Right lung (tissue), 10 donors: ENCODE measurements around the gene ZNF609. TPM values are rescaled to one million over a fixed set of nuclear protein-coding genes. Genes with fewer than 3 reads are reported as not detected.

Experiments used
- DNase-seq, 2 donors: peaks; one replicate each; pipeline ENCODE4 v3.0.0-alpha.2; 2013
- long read RNA-seq, 8 donors: transcript quantifications; one replicate each; lab custom pipeline, GENCODE V29; 2026
- polyA plus RNA-seq, 5 donors: library from polyadenylated mRNA; unstranded; fragments of 120-200 nt; gene quantifications; one replicate each; pipeline versions ENCODE4 v1.2.1 to v1.2.3, GENCODE V29; 2013; ENCODE audit warnings: inconsistent platforms in 1 of 5, low replicate concordance in 1 of 5; ENCODE audit not compliant: insufficient read length in 5 of 5, insufficient read depth in 1 of 5

Gene ZNF609, protein sequence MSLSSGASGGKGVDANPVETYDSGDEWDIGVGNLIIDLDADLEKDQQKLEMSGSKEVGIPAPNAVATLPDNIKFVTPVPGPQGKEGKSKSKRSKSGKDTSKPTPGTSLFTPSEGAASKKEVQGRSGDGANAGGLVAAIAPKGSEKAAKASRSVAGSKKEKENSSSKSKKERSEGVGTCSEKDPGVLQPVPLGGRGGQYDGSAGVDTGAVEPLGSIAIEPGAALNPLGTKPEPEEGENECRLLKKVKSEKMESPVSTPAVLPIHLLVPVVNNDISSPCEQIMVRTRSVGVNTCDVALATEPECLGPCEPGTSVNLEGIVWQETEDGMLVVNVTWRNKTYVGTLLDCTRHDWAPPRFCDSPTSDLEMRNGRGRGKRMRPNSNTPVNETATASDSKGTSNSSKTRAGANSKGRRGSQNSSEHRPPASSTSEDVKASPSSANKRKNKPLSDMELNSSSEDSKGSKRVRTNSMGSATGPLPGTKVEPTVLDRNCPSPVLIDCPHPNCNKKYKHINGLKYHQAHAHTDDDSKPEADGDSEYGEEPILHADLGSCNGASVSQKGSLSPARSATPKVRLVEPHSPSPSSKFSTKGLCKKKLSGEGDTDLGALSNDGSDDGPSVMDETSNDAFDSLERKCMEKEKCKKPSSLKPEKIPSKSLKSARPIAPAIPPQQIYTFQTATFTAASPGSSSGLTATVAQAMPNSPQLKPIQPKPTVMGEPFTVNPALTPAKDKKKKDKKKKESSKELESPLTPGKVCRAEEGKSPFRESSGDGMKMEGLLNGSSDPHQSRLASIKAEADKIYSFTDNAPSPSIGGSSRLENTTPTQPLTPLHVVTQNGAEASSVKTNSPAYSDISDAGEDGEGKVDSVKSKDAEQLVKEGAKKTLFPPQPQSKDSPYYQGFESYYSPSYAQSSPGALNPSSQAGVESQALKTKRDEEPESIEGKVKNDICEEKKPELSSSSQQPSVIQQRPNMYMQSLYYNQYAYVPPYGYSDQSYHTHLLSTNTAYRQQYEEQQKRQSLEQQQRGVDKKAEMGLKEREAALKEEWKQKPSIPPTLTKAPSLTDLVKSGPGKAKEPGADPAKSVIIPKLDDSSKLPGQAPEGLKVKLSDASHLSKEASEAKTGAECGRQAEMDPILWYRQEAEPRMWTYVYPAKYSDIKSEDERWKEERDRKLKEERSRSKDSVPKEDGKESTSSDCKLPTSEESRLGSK (N-terminal part only)
- 10 to 100 TPM; 29.8 to 37.7 (median 36.1) TPM for polyA plus RNA-seq
- long read RNA-seq, donor 1, partial matches to known transcripts = 29 of 40 reads
- long read RNA-seq, donor 1, other reads (novel, unspliced or antisense) = 8 of 40 reads
- long read RNA-seq, donor 2 = 0 reads
- long read RNA-seq, donor 3, partial matches to known transcripts = 54 of 146 reads
- long read RNA-seq, donor 3, other reads (novel, unspliced or antisense) = 90 of 146 reads
- long read RNA-seq, donor 4, partial matches to known transcripts = 0 of 3 reads
- long read RNA-seq, donor 4, other reads (novel, unspliced or antisense) = 0 of 3 reads
- long read RNA-seq, donor 5, partial matches to known transcripts = 21 of 29 reads
- long read RNA-seq, donor 5, other reads (novel, unspliced or antisense) = 6 of 29 reads
- long read RNA-seq, donor 6, partial matches to known transcripts = 11 of 20 reads
- long read RNA-seq, donor 6, other reads (novel, unspliced or antisense) = 7 of 20 reads
- long read RNA-seq, donor 7, partial matches to known transcripts = 37 of 39 reads
- long read RNA-seq, donor 7, other reads (novel, unspliced or antisense) = 0 of 39 reads
- long read RNA-seq, donor 8, partial matches to known transcripts = 8 of 8 reads
- long read RNA-seq, donor 8, other reads (novel, unspliced or antisense) = 0 of 8 reads

- peak; percentile 90 to 91 for DNase-seq
Observed at GRCh38 chr15:64460206-64460723, at the start of gene ZNF609. TSS of gene ZNF609 (plus strand) at chr15:64460578. CDS start at chr15:64499420, 38,842 bp downstream.

DNA sequence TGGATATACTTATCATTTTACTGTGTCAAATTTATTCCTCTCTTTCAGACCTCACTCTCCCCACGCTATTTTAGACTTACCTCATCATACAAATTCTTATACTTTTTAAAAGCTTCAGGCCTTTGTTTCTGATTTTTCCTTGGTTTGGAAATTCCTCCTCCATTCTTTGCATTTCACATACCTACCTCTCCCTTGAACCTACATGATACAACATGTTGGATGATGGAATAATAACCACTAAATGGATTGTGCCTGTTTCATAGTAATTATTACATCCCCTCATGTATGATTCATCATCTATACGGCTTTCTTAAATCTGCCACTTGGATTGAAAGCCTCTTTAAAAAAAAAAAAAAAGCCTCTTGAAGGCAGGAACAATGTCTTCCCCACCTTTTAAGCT, 48.2 kb upstream of the ZNF609 start:
- no peak for DNase-seq

DNA sequence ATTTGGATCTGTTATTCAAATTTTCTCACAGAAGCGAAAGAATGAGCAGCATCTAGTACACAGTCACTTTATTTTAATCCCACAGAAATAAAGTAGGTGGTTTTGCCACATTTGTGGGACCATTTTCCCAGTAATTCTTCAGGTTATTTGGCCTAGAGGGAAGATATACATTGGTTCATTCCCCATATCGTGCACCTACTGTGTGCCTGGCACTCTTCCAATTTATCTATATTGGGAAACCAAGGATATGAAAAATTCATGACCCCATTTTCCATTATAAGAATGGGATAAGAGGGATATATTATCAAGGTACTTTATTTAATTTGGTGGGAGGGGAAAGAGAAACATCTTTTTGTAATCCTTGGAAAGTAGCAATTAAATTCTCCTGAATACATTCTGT, 37.7 kb upstream of the ZNF609 start:
- DNase-seq = no peak

DNA sequence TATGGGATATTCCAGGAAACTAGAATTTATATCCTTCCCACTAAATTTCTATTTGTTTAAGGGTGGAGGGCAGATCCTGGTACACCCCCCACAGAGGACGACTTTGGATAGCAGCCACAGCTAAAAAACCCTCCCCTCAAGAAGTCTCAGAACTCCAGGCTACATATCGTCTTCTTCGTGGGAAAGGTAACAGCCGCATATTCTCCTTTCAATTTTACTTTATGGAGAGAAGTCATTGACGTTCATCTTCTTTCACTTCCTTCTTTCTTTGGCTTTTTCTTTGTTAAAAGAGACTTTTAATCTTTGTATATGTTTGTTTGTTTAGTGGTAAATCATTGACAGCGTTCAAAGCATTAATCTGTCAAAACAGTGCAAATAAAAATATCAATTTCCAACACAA, 36.4 kb upstream of the ZNF609 start:
- DNase-seq = no peak

DNA sequence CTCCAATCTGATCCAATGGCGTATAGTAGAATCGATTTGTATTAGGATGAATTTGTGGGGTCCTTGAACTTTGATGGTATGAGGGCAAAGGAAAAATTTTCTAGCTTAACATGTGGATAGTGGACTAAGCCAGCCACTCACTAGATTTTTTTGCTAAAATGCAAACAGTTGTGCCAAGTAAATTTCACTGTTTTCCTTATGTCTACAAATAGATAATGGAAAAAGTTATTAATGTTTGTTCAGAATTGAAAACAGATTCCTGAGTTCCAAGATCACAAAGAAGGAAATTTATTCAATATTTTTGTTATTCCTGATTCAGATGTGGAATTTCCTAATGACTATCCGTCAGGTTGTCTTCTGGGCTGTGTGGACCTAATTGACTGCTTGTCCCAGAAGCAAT, 35.2 kb upstream of the ZNF609 start:
- no peak for DNase-seq

GRCh38 chr15:64426845-64427465, 33.4 kb upstream of the ZNF609 start:
- DNase-seq = peak; percentile 29 to 32

GRCh38 chr15:64429448-64429847, 30.9 kb upstream of the ZNF609 start:
- DNase-seq = no peak

DNA sequence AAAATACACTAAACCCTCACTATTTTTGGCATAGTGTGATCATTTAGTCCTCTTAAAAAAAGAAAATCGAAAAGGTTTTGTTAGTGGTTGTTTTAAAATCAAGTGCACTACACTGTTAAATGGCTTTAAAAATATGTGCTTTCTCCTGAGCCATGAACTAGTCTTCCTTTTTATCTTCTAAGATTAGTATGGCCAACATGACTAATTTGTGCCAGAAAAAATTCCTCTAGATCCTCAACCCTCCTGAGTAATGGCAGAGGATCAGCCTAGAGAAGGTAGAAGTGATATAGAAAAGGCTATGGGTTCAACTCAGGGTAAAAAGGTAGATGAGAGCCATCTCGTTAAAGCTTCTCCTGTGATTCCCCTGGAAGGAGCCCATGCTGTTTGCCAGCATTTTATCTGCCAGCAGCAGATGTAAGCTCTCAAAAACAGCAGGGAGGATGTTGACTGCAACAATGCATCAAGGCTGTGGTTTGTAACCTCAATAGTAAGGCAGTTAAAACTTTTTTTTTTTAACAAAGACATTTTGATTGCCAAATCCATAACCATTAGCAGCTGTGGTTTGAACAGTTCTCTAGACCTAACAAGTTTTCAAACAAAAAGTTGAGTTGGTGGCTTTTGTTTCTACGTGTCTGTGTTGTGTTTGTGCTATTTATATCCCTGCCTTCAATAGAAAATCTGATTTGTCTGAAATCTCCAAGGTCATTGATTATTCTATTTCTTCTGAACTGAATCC, 30.2 kb upstream of the ZNF609 start:
- DNase-seq = peak; percentile 84 to 87

DNA sequence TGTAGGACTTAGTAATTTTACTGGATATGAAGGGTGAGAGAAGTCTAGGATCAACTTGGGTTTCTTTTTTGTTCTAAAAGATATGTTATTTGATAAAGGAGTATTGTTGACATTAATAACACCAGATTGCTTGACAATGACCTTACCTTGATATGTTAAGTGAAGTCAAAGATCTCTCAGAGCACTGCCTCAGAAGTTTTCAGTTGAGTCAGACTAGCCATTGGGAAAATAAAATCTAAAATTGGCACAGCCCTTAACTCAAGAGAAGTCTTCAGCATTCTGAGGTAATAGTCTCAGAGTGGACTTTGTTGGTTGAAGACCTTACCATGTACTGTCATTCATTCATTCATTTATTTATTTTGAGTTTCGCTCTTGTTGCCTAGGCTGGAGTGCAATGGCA, 22.4 kb upstream of the ZNF609 start:
- no peak for DNase-seq

- DNase-seq = no peak
Observed at GRCh38 chr15:64438653-64439447, 21.5 kb upstream of the ZNF609 start.

DNA sequence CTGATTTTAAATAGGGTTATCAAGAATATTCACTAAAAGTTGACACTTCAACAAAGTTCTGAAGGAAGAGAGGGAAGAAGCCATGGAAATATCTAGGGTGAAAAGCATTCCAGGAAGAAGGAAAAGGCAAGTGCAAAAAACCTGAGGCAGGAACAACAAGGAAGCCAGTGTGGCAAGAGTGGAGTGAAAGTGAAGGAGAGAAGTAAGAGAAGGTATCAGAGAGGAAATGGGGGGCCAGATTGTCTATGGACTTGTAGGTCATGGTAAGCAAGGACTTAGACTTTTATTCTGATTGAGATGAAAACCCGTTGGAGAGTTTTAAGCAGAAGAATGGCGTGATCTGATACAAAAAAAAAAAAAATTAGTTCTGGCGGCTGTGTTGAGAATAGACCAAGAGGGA, 18.5 kb upstream of the ZNF609 start:
- DNase-seq = no peak

DNA sequence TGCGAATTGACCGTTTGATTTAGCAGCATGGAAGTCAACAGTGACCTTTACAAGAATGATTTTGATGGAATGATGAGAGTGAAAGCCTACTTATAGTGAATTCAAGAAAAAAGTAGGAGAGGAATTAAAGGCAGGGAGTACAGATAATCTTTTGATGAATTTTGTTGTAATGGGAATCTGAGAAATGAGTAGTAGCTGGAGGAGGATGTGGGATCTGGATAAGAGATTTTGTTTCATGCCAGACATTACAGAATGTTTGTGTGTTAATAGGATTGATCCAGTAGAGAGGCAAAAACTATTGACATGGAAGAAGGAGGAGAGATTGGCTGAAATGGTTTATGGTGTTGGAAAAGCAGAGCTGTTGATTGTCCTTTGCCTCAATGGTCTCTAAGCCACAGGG, 17.4 kb upstream of the ZNF609 start:
- DNase-seq = no peak

GRCh38 chr15:64443747-64444621, 16.4 kb upstream of the ZNF609 start:
- no peak for DNase-seq

DNA sequence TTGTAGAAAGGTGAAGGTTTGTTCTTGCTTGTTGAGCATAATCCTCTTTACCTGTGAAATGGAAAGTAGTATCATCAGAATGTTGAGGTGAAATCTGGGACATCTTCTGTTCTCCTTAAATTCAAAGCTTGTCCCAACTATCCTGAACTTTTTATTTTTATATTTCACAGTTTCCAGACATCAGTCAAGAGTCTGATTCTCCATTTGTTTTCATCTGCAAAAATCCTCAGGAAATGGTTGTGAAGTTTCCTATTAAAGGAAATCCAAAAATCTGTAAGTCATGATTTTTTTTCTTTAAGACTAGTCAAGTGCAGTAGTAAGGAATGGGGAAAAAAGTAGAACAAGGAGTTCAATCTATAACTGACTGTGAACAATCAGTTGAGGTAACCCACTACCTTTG, 15.5 kb upstream of the ZNF609 start:
- no peak for DNase-seq

GRCh38 chr15:64447536-64448315, 12.7 kb upstream of the ZNF609 start:
- DNase-seq = no peak

GRCh38 chr15:64452988-64453688, 7.2 kb upstream of the ZNF609 start:
- no peak for DNase-seq
